Measurements from ENCODE around the gene ZNF280B. TPM values are rescaled to one million over a fixed set of nuclear protein-coding genes. Genes with fewer than 3 reads are reported as not detected.
"Not testable (repeated sequence)": the region's sequence is repeated elsewhere in the genome, so short reads cannot be mapped to it uniquely, and the experiment has no call there.

ZNF280B gene
- total RNA-seq, 1 experiment from 2014 or later, result 5.9 TPM

- DNase-seq (ENCODE audit: low spot score) (no peak), ATAC-seq (no peak)
- Mint-ChIP-seq H3K4me3 (no peak overlapping the region), H3K36me3 (no peaks in the 10 kb centered on the region), H3K27me3 (ENCODE audit: low read depth) (peaks cover 83% of the 10 kb centered on the region), H3K27ac (no peak overlapping the region), H3K9me3 (0 out of 2 replicates have a peak, but pooled peaks cover 3% of the 10 kb centered on the region), H3K4me1 (no peaks in the 10 kb centered on the region)
- TF ChIP-seq MAX (CRISPR knock-in tag; IDR thresholded peaks at IDR 0.05), result no peak
- TF ChIP-seq IRF2 (CRISPR knock-in tag; IDR thresholded peaks at IDR 0.05; ENCODE audit: borderline replicate concordance, low read depth), result no peak
- TF ChIP-seq, protein P1, sequence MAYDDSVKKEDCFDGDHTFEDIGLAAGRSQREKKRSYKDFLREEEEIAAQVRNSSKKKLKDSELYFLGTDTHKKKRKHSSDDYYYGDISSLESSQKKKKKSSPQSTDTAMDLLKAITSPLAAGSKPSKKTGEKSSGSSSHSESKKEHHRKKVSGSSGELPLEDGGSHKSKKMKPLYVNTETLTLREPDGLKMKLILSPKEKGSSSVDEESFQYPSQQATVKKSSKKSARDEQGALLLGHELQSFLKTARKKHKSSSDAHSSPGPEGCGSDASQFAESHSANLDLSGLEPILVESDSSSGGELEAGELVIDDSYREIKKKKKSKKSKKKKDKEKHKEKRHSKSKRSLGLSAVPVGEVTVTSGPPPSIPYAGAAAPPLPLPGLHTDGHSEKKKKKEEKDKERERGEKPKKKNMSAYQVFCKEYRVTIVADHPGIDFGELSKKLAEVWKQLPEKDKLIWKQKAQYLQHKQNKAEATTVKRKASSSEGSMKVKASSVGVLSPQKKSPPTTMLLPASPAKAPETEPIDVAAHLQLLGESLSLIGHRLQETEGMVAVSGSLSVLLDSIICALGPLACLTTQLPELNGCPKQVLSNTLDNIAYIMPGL (CRISPR knock-in tag; IDR thresholded peaks at IDR 0.05), result no peak
- TF ChIP-seq TP53 (CRISPR knock-in tag; IDR thresholded peaks at IDR 0.05), result no peak
- TF ChIP-seq NR2C2 (CRISPR knock-in tag; IDR thresholded peaks at IDR 0.05), result no peak
- no peak for TF ChIP-seq ZNF219 (CRISPR knock-in tag; IDR thresholded peaks at IDR 0.05; ENCODE audit: borderline replicate concordance)
- ChIA-PET POLR2A (no interaction called here), CTCF (no interaction called here)
Observed at GRCh38 chr22:22533863-22534262, 25.3 kb upstream of the ZNF280B start.

- DNase-seq (ENCODE audit: low spot score) (no peak), ATAC-seq (no peak)
- Mint-ChIP-seq H3K4me1 (no peaks in the 10 kb centered on the region), H3K36me3 (no peaks in the 10 kb centered on the region), H3K27me3 (ENCODE audit: low read depth) (peaks cover 83% of the 10 kb centered on the region), H3K9me3 (no peaks in the 10 kb centered on the region), H3K4me3 (no peak overlapping the region), H3K27ac (no peak overlapping the region)
- TF ChIP-seq RORB (CRISPR knock-in tag; IDR thresholded peaks at IDR 0.05) (no peak), PRDM15 (CRISPR knock-in tag; IDR thresholded peaks at IDR 0.05) (no peak), E2F5 (CRISPR knock-in tag; IDR thresholded peaks at IDR 0.05) (no peak), AFF4 (CRISPR knock-in tag; IDR thresholded peaks at IDR 0.05; ENCODE audit: borderline replicate concordance) (no peak)
- CTCF ChIA-PET, result no interaction called here
- POLR2A ChIA-PET, result no interaction called here
Observed at GRCh38 chr22:22533417-22533816, 24.9 kb upstream of the ZNF280B start.

DNA sequence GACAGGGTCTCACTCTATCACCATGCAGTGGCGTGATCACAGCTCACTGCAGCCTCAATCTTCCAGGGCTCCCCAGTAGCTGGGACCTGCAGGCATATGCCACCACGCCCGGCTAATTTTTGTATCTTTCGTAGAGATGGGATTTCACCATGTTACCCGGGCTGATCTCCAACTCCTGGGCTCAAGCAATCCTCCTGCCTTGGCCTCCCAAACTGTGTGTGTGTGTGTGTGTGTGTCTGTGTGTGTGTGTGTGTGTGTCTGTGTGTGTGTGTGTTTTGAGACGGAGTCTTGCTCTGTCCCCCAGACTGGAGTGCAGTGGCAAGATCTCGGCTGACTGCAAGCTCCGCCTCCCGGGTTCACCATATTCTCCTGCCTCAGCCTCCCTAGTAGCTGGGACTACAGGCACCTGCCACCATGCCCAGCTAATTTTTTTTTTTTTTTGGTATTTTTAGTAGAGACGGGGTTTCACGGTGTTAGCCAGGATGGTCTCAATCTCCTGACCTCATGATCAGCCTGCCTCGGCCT, 24.1 kb upstream of the ZNF280B start:
- POLR2A ChIA-PET; H3K27ac Mint-ChIP-seq; H3K36me3 Mint-ChIP-seq; H3K4me3 Mint-ChIP-seq; H3K9me3 Mint-ChIP-seq; ATAC-seq; DNase-seq (ENCODE audit: low spot score); H3K4me1 Mint-ChIP-seq: not testable (repeated sequence)
- CTCF ChIA-PET, result interaction anchor here (1.2 kb wide), 1 partner anchor 190 kb away, joined by 3 read pairs; no protein-coding TSS in a partner anchor
- H3K27me3 Mint-ChIP-seq (ENCODE audit: low read depth), result peaks cover 83% of the 10 kb centered on the region

All from WTC11 (cell line).